HG03095 (cell line): ENCODE data around the gene CGREF1.
"Not testable (repeated sequence)": the region's sequence is repeated elsewhere in the genome, so short reads cannot be mapped to it uniquely, and the experiment has no call there.

ENCODE experiments used
- ATAC-seq: cut with Tn5 transposase; IDR thresholded peaks from one replicate; pipeline ENCODE4 v1.9.1; 2021; ENCODE audit warnings: moderate library complexity; ENCODE audit not compliant: unreplicated experiment

Gene CGREF1

GRCh38 chr2:27138111-27138510 is 19.2 kb upstream of the CGREF1 start:
- ATAC-seq = no peak

DNA sequence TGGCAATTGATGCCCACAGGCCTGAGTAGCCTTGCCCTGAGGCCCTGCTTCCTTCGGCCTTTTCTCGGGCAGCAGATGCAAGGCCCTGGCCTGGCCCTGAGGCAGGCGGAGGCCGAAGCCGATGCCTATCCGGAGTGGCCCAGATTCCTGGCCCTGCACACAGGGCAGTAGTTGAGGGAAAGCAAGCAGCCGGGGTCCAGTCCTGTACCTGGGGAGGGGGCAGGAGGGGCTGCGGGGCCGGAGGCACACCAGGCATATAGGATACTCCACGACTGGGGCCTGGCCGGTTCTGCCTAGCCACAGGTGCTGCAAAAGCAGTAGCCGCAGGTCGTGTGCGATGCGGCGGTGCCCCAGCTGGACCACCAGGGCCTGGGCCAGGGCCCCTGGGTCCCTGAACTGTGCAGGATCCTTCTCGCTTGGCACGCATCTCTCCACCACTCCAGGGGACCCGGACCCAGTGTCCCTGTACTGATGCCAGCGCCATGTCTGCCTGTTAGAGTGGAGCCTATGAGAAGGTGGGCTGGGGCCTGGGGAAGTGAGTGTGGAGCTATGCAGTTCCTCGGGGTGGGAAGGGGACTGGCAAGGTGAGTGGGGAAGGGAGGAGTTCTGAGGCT is 18.5 kb upstream of the CGREF1 start:
- ATAC-seq = no peak

DNA sequence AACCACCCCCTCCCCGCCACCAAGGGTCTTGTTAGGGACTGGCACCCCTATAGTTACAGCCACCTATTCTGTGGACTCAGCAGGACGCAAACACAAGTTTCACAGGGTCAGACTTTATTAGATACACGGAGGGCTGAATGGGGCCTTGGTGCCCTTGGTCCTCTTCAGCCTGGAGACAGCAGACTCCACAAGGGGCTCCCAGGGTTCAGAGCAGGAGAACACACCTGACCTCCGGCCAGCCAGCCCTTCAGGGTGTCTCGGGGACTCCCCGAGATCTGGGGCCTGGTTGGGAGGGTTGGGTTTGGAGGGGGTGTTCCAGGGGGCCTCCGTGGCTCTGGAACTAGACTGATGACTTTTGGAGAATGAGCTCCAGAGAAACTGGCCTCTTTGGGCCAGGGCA is 17.8 kb upstream of the CGREF1 start:
- ATAC-seq = no peak

- ATAC-seq = no peak
These were observed 16.6 kb upstream of the CGREF1 start for GRCh38 chr2:27135478-27135955.

GRCh38 chr2:27134781-27135477 is 16.0 kb upstream of the CGREF1 start:
- ATAC-seq = no peak

GRCh38 chr2:27133905-27134780 is 15.2 kb upstream of the CGREF1 start, which contains the start of gene PREB:
TSS of gene PREB (minus strand) at chr2:27134636. CDS start at chr2:27134421, 215 bp downstream.
- peak; percentile 69 for ATAC-seq

- ATAC-seq = no peak
These were observed 14.4 kb upstream of the CGREF1 start for GRCh38 chr2:27133195-27133875.

GRCh38 chr2:27131429-27131828 is 12.5 kb upstream of the CGREF1 start:
- no peak for ATAC-seq

GRCh38 chr2:27130396-27130795 is 11.5 kb upstream of the CGREF1 start:
- no peak for ATAC-seq

DNA sequence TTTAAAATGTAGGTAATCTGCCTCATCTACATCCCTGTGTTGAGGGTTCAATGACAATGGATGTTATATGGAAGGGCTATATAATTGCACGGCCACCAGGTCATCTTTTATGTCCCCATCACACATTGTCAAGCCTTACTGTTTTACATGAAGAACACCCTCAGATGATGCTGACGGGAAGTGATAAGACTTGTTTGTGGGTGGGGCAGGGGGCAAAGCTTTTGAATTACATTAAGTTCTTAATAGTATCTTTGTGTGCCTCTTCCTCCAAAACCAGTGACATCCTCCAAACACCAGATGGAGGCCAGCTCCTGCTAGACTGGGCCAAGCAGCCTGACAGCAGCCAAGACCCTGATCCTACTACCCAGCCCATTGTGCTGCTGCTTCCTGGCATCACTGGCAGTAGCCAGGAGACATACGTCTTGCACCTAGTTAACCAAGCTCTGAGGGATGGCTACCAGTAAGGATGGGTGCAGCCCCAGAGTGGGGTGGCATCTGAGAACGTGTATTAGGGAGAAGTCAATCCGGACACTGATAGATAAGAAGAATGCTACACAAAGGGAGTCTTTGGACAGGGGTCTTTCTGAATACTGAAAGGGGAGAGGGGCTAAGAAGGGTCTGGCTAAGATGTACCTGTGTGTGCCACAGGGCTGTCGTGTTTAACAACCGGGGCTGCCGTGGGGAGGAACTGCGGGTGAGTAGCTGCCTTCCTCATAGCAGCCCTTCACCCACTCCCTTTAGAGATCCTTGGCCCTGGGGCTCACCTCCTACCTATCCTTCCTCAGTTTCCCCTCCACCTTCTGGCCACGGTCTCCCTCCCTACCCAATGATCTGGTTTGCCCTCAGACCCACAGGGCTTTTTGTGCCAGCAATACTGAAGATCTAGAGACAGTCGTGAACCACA is 10.0 kb upstream of the CGREF1 start:
- ATAC-seq = no peak

- ATAC-seq = no peak
These were observed 9.1 kb upstream of the CGREF1 start for GRCh38 chr2:27127883-27128667.

GRCh38 chr2:27126252-27126710 is 7.4 kb upstream of the CGREF1 start:
- ATAC-seq = no peak

- no peak for ATAC-seq
These were observed 6.2 kb upstream of the CGREF1 start for GRCh38 chr2:27125104-27125503.

GRCh38 chr2:27123302-27124150 is 4.6 kb upstream of the CGREF1 start, which contains the start of gene ABHD1:
TSS of gene ABHD1 (plus strand) at chr2:27123815. CDS start at chr2:27123949, 134 bp downstream.
- no peak for ATAC-seq

GRCh38 chr2:27122791-27123190 is 3.9 kb upstream of the CGREF1 start:
- no peak for ATAC-seq

- ATAC-seq = no peak
These were observed 3.0 kb upstream of the CGREF1 start for GRCh38 chr2:27121906-27122305.

GRCh38 chr2:27119330-27119670 is 372 bp upstream of the CGREF1 start:
- not testable (repeated sequence) for ATAC-seq

- ATAC-seq = no peak
These were observed 868 bp downstream of the CGREF1 start for GRCh38 chr2:27117995-27118524.
